Liver (tissue), 9 donors: ENCODE measurements around the gene SLC24A3. TPM values are rescaled to one million over a fixed set of nuclear protein-coding genes. Genes with fewer than 3 reads are reported as not detected.

Experiments used
- DNase-seq: peaks from one replicate; pipeline ENCODE4 v3.0.0-alpha.2; 2017; ENCODE audit warnings: low spot score
- H3K27ac ChIP-seq, 2 donors: one replicate each; pipeline ENCODE4 v1.7.0; 2013; ENCODE audit warnings: inconsistent platforms in 2 of 2, low read length in 2 of 2, control low read depth in 1 of 2, low read depth in 1 of 2, mild to moderate bottlenecking in 1 of 2
- H3K27me3 ChIP-seq, 4 donors: one replicate each; pipeline versions ENCODE4 v1.6.1 to v1.7.0; 2013; ENCODE audit warnings: low read length in 3 of 4, inconsistent platforms in 1 of 4, mild to moderate bottlenecking in 1 of 4, moderate library complexity in 1 of 4; ENCODE audit not compliant: control insufficient read depth in 4 of 4, insufficient read depth in 4 of 4
- H3K36me3 ChIP-seq, 4 donors: one replicate each; pipeline versions ENCODE4 v1.6.1 to v1.7.0; 2013; ENCODE audit warnings: low read length in 3 of 4, mild to moderate bottlenecking in 3 of 4, low read depth in 1 of 4, moderate library complexity in 1 of 4; ENCODE audit not compliant: control insufficient read depth in 4 of 4, insufficient read depth in 3 of 4
- H3K4me1 ChIP-seq, 4 donors: one replicate each; pipeline versions ENCODE4 v1.6.1 to v1.7.0; 2013; ENCODE audit warnings: low read length in 3 of 4, mild to moderate bottlenecking in 3 of 4, moderate library complexity in 1 of 4; ENCODE audit not compliant: control insufficient read depth in 4 of 4, insufficient read depth in 4 of 4
- H3K4me3 ChIP-seq, 3 donors: one replicate each; pipeline versions ENCODE4 v1.6.1 to v1.7.0; 2013; ENCODE audit warnings: low read length in 3 of 3, control low read depth in 1 of 3, low read depth in 1 of 3, mild to moderate bottlenecking in 1 of 3
- H3K9ac ChIP-seq, 2 donors: one replicate each; pipeline ENCODE4 v1.7.0; 2013; ENCODE audit warnings: low read length in 2 of 2, mild to moderate bottlenecking in 2 of 2, moderate library complexity in 2 of 2, control low read depth in 1 of 2, low read depth in 1 of 2
- H3K9me3 ChIP-seq, 4 donors: one replicate each; pipeline versions ENCODE4 v1.6.1 to v1.7.0; 2013; ENCODE audit warnings: low read length in 3 of 4; ENCODE audit not compliant: control insufficient read depth in 4 of 4
- ATF3 ChIP-seq: IDR thresholded peaks from 2 replicates; pipeline ENCODE4 v1.6.1; 2016; ENCODE audit warnings: antibody characterized with exemption
- CTCF ChIP-seq: fragments of 150-350 bp; IDR thresholded peaks from 2 replicates; pipeline ENCODE4 v1.5.1; 2017; ENCODE audit warnings: improper control_type of control experiment, low read depth, low read length; ENCODE audit not compliant: missing input control
- EGR1 ChIP-seq, 2 donors: IDR thresholded peaks; 2 replicates each; pipeline ENCODE4 v1.6.1; 2016 to 2018; ENCODE audit warnings: antibody characterized with exemption in 2 of 2, low read depth in 2 of 2
- FOXA1 ChIP-seq: IDR thresholded peaks from 2 replicates; pipeline ENCODE4 v1.6.1; 2016; ENCODE audit warnings: antibody characterized with exemption
- FOXA2 ChIP-seq: IDR thresholded peaks from 2 replicates; pipeline ENCODE4 v1.6.1; 2016; ENCODE audit warnings: antibody characterized with exemption
- GABPA ChIP-seq, 2 donors: IDR thresholded peaks in 1 of 2; conservative IDR thresholded peaks in 1 of 2; 2 replicates each; pipeline ENCODE4 v1.6.1; 2016; ENCODE audit warnings: antibody characterized with exemption in 2 of 2, mild to moderate bottlenecking in 1 of 2, moderate library complexity in 1 of 2
- HNF4A ChIP-seq, 2 donors: conservative IDR thresholded peaks; 2 replicates each; pipeline ENCODE4 v1.6.1; 2016; ENCODE audit warnings: antibody characterized with exemption in 2 of 2, mild to moderate bottlenecking in 2 of 2
- HNF4G ChIP-seq: IDR thresholded peaks from 2 replicates; pipeline ENCODE4 v1.6.1; 2016; ENCODE audit warnings: antibody characterized with exemption
- JUND ChIP-seq, 2 donors: IDR thresholded peaks; 2 replicates each; pipeline ENCODE4 v1.6.1; 2016; ENCODE audit warnings: antibody characterized with exemption in 2 of 2
- MAX ChIP-seq: IDR thresholded peaks from 2 replicates; pipeline ENCODE4 v1.6.1; 2016; ENCODE audit warnings: antibody characterized with exemption
- NR2F2 ChIP-seq: IDR thresholded peaks from 2 replicates; pipeline ENCODE4 v1.6.1; 2016; ENCODE audit warnings: antibody characterized with exemption
- RAD21 ChIP-seq, 2 donors: IDR thresholded peaks; 2 replicates each; pipeline ENCODE4 v1.6.1; 2016; ENCODE audit warnings: antibody characterized with exemption in 2 of 2, mild to moderate bottlenecking in 2 of 2
- REST ChIP-seq: IDR thresholded peaks from 2 replicates; pipeline ENCODE4 v1.6.1; 2016; ENCODE audit warnings: antibody characterized with exemption, mild to moderate bottlenecking
- RXRA ChIP-seq, 2 donors: IDR thresholded peaks; 2 replicates each; pipeline ENCODE4 v1.6.1; 2017 to 2018; ENCODE audit warnings: antibody characterized with exemption in 2 of 2, mild to moderate bottlenecking in 1 of 2
- SP1 ChIP-seq: IDR thresholded peaks from 2 replicates; pipeline ENCODE4 v1.6.1; 2018; ENCODE audit warnings: antibody characterized with exemption, mild to moderate bottlenecking
- TAF1 ChIP-seq: conservative IDR thresholded peaks from 2 replicates; pipeline ENCODE4 v1.6.1; 2016; ENCODE audit warnings: antibody characterized with exemption, mild to moderate bottlenecking
- YY1 ChIP-seq: IDR thresholded peaks from 2 replicates; pipeline ENCODE4 v1.6.1; 2016; ENCODE audit warnings: antibody characterized with exemption, mild to moderate bottlenecking
- ZBTB33 ChIP-seq: IDR thresholded peaks from 2 replicates; pipeline ENCODE4 v1.6.1; 2016; ENCODE audit warnings: antibody characterized with exemption
- WGBS: extraction: QIAGEN DNeasy Blood & Tissue Kit; methylation state at CpG from one replicate; pipeline ENCODE4 v1.1.7; 2013; 5-methylcytosine and 5-hydroxymethylcytosine counted together
- polyA plus RNA-seq, 2 donors: library from polyadenylated mRNA; stranded (reverse) in 1 of 2; unstranded in 1 of 2; fragments of 200-250 nt in 1 of 2; fragments of >200 nt in 1 of 2; fragmentation: Nextera tagmentation in 1 of 2; extraction: Ambion mirVana in 1 of 2; gene quantifications; one replicate each; pipeline versions ENCODE4 v1.2.1 to v1.2.3, GENCODE V29; 2013 to 2015
- total RNA-seq, 2 donors: library from RNA; depleted of rRNA; stranded (reverse); fragments of >200 nt; gene quantifications; one replicate each; pipeline ENCODE4 v1.2.3, GENCODE V29; 2014
- donor health status: healthy.
- donor health status: healthy.
- donor health status: healthy.
- donor health status: healthy.
- donor health status: healthy.

Gene SLC24A3
- total and polyA plus RNA-seq, 4 donors, result 0.28 to 1.8 (median 0.46) TPM

- TF ChIP-seq HNF4A (conservative IDR thresholded peaks at IDR 0.05) (no peak), FOXA1 (no peak), SP1 (no peak), JUND (IDR thresholded peaks at IDR 0.05) (no peak), MAX (no peak), CTCF (no peak), HNF4G (no peak), FOXA2 (no peak), ATF3 (no peak), NR2F2 (no peak), EGR1 (IDR thresholded peaks at IDR 0.05; ENCODE audit: low read depth in 2 of 2) (no peak), GABPA (IDR thresholded peaks at IDR 0.05 in 1 of 2, conservative IDR thresholded peaks at IDR 0.05 in 1 of 2) (no peak), YY1 (no peak), REST (no peak)
- Histone ChIP-seq H3K36me3 (no peaks in the 10 kb centered on the region), H3K9ac (no peak overlapping the region), H3K9me3 (no peaks in the 10 kb centered on the region), H3K27me3 (peaks cover 0 to 6% (median 0%) of the 10 kb centered on the region in 4 donors), H3K27ac (no peak overlapping the region), H3K4me1 (no peaks in the 10 kb centered on the region), H3K4me3 (no peak overlapping the region)
- DNase-seq, result no peak
Observed at GRCh38 chr20:19250346-19250745, 37.9 kb downstream of the SLC24A3 start.

GRCh38 chr20:19251506-19251905 is 39.1 kb downstream of the SLC24A3 start:
- no peak overlapping the region for H3K4me3 ChIP-seq
- peaks cover 0 to 6% (median 0%) of the 10 kb centered on the region in 4 donors for H3K27me3 ChIP-seq
- H3K27ac ChIP-seq, result no peak overlapping the region
- DNase-seq, result no peak
- 77% methylated on average over 4 of the region's 4 CpGs for WGBS
- H3K9ac ChIP-seq, result no peak overlapping the region
- H3K4me1 ChIP-seq, result no peaks in the 10 kb centered on the region
- no peaks in the 10 kb centered on the region for H3K9me3 ChIP-seq
- no peaks in the 10 kb centered on the region for H3K36me3 ChIP-seq
- TF ChIP-seq REST, result no peak
- no peak for TF ChIP-seq NR2F2
- no peak for TF ChIP-seq ATF3
- TF ChIP-seq MAX, result no peak
- no peak for TF ChIP-seq RAD21 (IDR thresholded peaks at IDR 0.05)
- TF ChIP-seq EGR1 (IDR thresholded peaks at IDR 0.05; ENCODE audit: low read depth in 2 of 2), result no peak
- no peak for TF ChIP-seq SP1
- TF ChIP-seq GABPA (IDR thresholded peaks at IDR 0.05 in 1 of 2, conservative IDR thresholded peaks at IDR 0.05 in 1 of 2), result no peak
- TF ChIP-seq TAF1, result no peak
- no peak for TF ChIP-seq HNF4A (conservative IDR thresholded peaks at IDR 0.05)
- TF ChIP-seq RXRA (IDR thresholded peaks at IDR 0.05), result no peak
- no peak for TF ChIP-seq FOXA2
- TF ChIP-seq ZBTB33, result no peak
